Measurements from ENCODE around the gene FGF1.

- TF ChIP-seq CTCF (IDR thresholded peaks at IDR 0.05) (no peak), POLR2A (IDR thresholded peaks at IDR 0.05) (no peak)
These were observed at the start of gene FGF1 for GRCh38 chr5:142685418-142686209.

All from uterus (tissue), 2 donors.